ENCODE data around the gene ZBTB34.
"Not testable (repeated sequence)": the region's sequence is repeated elsewhere in the genome, so short reads cannot be mapped to it uniquely, and the experiment has no call there.

Gene ZBTB34, protein sequence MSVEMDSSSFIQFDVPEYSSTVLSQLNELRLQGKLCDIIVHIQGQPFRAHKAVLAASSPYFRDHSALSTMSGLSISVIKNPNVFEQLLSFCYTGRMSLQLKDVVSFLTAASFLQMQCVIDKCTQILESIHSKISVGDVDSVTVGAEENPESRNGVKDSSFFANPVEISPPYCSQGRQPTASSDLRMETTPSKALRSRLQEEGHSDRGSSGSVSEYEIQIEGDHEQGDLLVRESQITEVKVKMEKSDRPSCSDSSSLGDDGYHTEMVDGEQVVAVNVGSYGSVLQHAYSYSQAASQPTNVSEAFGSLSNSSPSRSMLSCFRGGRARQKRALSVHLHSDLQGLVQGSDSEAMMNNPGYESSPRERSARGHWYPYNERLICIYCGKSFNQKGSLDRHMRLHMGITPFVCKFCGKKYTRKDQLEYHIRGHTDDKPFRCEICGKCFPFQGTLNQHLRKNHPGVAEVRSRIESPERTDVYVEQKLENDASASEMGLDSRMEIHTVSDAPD

DNA sequence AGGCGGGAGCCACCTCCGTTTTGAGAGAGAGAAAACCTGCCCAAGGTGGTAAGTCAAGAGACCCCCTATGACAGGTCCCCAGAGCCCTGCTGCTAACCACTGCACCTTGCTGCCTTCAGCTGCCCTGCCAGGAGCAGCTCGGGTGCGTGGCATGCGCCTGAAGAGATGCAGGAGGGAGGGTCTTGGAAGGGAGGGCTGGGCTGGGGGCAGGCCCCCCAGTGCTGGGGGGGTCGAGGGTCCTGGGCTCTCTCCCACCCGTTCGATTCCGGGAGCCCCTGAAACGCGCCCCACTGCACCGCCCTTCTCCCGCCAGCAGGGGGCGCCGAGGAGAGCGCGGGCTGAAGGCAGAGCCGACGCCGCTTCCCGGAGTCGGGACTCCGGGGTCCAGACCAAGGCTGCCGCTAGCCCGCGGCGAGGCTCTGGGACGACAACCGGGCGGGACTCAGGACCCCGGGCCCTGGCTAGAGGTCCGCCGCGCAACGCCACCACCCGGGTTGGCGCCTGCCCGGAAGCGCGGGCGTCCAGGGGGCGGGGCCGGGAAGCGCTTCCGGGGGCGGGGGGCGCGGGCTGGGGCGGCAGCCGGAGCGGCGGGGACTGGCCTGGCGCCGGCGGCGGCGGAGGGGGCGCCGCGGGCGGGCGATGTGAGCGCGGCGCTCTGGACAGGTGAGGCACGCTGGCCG lies at the start of gene ZBTB34:
Gene ZBTB34 (plus strand): TSS at position 563 of the 680 bp plus-strand sequence. CDS start 18,761 bp downstream, outside the sequence.
- DNase-seq, result peak; percentile 77

GRCh38 chr9:126813072-126813471 lies 47.4 kb upstream of the ZBTB34 start:
- no peak for DNase-seq

- no peak for DNase-seq
Observed at GRCh38 chr9:126814091-126814490, 46.3 kb upstream of the ZBTB34 start.

DNA sequence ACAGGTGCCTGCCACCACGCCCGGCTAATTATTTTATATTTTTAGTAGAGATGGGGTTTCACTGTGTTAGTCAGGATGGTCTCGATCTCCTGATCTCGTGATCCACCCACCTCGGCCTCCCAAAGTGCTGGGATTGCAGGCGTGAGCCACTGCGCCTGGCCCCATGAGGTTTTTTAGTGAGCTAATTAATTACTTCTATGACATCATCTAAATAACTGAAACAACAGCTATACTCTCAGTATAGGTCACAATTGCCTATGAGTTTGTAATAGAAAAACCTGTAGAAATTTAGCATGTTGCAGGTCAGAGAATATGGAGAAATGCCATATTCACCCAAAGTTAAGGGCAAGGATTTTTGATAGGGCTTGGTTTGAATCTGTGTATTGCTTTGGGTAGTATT lies 42.8 kb upstream of the ZBTB34 start:
- DNase-seq, result not testable (repeated sequence)

- DNase-seq, result no peak
Observed at GRCh38 chr9:126818482-126818881, 42.0 kb upstream of the ZBTB34 start.

- DNase-seq, result no peak
Observed at GRCh38 chr9:126819482-126819881, 41.0 kb upstream of the ZBTB34 start.

GRCh38 chr9:126822278-126822677 lies 38.2 kb upstream of the ZBTB34 start:
- no peak for DNase-seq

DNA sequence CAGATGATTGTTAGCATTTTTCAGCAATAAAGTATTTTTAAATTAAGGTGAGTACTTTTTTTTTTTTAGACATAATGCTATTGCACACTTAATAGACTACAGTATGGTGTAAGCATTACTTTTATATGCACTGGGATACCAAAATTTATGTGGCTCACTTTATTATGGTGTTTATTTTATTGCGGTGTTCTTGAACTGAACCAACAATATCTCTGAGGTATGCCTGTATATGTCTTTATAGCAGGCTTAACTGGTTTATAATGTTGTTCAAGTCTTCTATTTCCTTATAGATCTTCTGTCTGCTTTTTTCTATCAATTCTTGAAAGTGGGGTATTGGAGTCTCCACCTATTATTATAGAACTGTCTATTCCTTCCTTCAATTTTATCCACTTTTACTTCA lies 37.6 kb upstream of the ZBTB34 start:
- DNase-seq, result no peak

GRCh38 chr9:126824052-126824451 lies 36.4 kb upstream of the ZBTB34 start:
- not testable (repeated sequence) for DNase-seq

GRCh38 chr9:126827227-126827626 lies 33.2 kb upstream of the ZBTB34 start:
- no peak for DNase-seq

- DNase-seq, result no peak
Observed at GRCh38 chr9:126829035-126829434, 31.4 kb upstream of the ZBTB34 start.

- no peak for DNase-seq
Observed at GRCh38 chr9:126830827-126831226, 29.6 kb upstream of the ZBTB34 start.

GRCh38 chr9:126832440-126832839 lies 28.0 kb upstream of the ZBTB34 start:
- DNase-seq, result no peak

DNA sequence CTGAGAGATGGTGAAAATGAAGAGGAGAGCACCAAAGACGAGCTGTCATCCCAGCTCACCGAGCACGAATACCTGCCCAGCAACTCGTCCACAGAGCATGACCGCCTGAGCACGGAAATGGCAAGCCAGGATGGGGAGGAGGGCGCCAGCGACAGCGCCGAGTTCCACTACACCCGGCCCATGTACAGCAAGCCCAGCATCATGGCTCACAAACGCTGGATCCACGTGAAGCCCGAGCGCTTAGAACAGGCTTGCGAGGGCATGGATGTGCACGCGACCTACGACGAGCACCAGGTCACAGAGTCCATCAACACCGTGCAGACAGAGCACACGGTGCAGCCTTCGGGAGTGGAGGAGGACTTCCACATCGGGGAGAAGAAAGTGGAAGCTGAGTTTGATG lies 27.4 kb upstream of the ZBTB34 start:
- no peak for DNase-seq

GRCh38 chr9:126833710-126834345 lies 26.6 kb upstream of the ZBTB34 start:
- no peak for DNase-seq

- DNase-seq, result no peak
Observed at GRCh38 chr9:126834672-126835071, 25.8 kb upstream of the ZBTB34 start.

- DNase-seq, result no peak
Observed at GRCh38 chr9:126836216-126836615, 24.2 kb upstream of the ZBTB34 start.

DNA sequence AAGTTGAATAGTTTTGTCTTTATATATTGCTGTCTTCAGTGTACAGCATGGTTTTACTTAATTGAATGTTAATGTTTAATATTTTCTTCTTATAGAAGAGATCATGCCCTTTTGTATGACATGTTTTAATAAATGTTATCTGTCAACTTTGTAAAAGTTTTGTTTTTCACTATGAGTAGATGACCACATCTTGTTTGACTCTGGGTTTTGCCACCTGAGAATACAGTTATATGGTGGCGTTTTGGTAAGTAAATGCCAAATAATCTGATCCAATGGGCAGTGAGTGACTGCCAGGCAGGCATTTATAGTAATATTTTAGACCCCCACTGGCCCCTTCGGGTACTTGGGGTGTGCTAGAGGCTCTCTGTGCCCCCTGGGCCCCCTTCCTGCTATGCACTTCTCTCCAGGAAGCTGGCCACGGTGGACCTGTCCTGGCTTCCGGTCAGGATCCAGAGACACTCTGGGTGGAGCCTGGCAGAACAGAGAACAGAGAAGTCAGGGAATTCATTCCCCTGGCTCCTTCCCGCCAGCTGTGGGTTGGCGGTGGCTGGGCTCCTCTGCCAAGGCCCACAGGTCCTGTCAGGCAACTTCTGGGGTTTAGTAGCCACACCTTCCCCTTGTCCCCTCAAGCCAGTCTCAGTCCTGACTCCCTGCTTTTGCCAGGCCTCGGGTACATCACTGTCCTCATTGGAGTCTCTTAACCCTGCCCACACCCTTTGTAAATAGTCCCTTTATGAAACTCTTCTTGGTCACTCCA lies 22.2 kb upstream of the ZBTB34 start:
- DNase-seq, result no peak

GRCh38 chr9:126838895-126839294 lies 21.5 kb upstream of the ZBTB34 start:
- DNase-seq, result no peak

- no peak for DNase-seq
Observed at GRCh38 chr9:126839301-126839700, 21.1 kb upstream of the ZBTB34 start.

GRCh38 chr9:126842220-126842842 lies 18.1 kb upstream of the ZBTB34 start:
- DNase-seq, result no peak
